Adrenal gland (tissue), 12 donors: ENCODE results near the gene HAPLN1. TPM values are rescaled to one million over a fixed set of nuclear protein-coding genes. Genes with fewer than 3 reads are reported as not detected.

Source experiments
- DNase-seq, 7 donors: peaks; one replicate each; pipeline ENCODE4 v3.0.0-alpha.2; 2019 to 2020
- H3K27ac ChIP-seq, 5 donors: fragments of 200-600 bp; sonication (generic) in 4 of 5; 1 replicate in 3 of 5; 2 replicates in 2 of 5; pipeline versions ENCODE4 v1.5.1 to v1.8.0; 2016 to 2020; ENCODE audit warnings: mild to moderate bottlenecking in 1 of 5
- H3K27me3 ChIP-seq: fragments of 200-600 bp; 2 replicates; pipeline ENCODE4 v1.8.0; 2021
- H3K36me3 ChIP-seq, 2 donors: fragments of 200-600 bp; replicated peaks in 1 of 2; 1 replicate in 1 of 2; 2 replicates in 1 of 2; pipeline versions ENCODE4 v1.5.1 to v1.8.0; 2018 to 2022
- H3K4me1 ChIP-seq, 2 donors: fragments of 200-600 bp; replicated peaks in 1 of 2; 1 replicate in 1 of 2; 2 replicates in 1 of 2; pipeline versions ENCODE4 v1.5.1 to v1.8.0; 2018 to 2021
- H3K4me3 ChIP-seq, 4 donors: fragments of 200-600 bp; sonication (generic) in 3 of 4; one replicate each; pipeline ENCODE4 v1.5.1; 2016 to 2018
- H3K9me3 ChIP-seq, 3 donors: fragments of 200-600 bp; sonication (generic) in 1 of 3; replicated peaks in 1 of 3; 1 replicate in 2 of 3; 2 replicates in 1 of 3; pipeline versions ENCODE4 v1.5.1 to v1.8.0; 2016 to 2021
- POLR2A ChIP-seq, 2 donors: fragments of 450-650 bp; IDR thresholded peaks; one replicate each; pipeline ENCODE4 v1.6.1; 2017; ENCODE audit warnings: antibody characterized with exemption in 2 of 2, mild to moderate bottlenecking in 2 of 2, moderate library complexity in 1 of 2
- WGBS, 4 donors: extraction: QIAGEN DNeasy Blood & Tissue Kit in 2 of 4; methylation state at CpG; one replicate each; pipeline versions ENCODE4 v1.1.5 to v1.1.7; 2013 to 2017; 5-methylcytosine and 5-hydroxymethylcytosine counted together
- intact Hi-C, 2 donors: fragments of 100-400 bp; cut with DNase I; formaldehyde crosslinking; loops; one replicate each; pipeline versions ENCODE4 v1.14.1 to v1.15.0; 2022 to 2023
- polyA plus RNA-seq, 3 donors: library from polyadenylated mRNA; stranded (reverse); fragments of 200-250 nt in 2 of 3; fragments of 350-450 nt in 1 of 3; fragmentation: Illumina TruSeq in 1 of 3; extraction: RNeasy Lipid Tissue Mini Kit (QIAGEN cat#74804) in 1 of 3; gene quantifications; one replicate each; pipeline ENCODE4 v1.2.3, GENCODE V29; 2013 to 2014
- total RNA-seq, 9 donors: library from RNA; depleted of rRNA in 4 of 9; stranded (reverse); fragments of >200 nt in 4 of 9; fragments of 120-200 nt in 1 of 9; fragmentation: NEBNext Ultra II Directional in 1 of 9; extraction: Animal tissue kit (Norgen Biotek cat#: 25700) in 1 of 9; gene quantifications; one replicate each; pipeline versions ENCODE4 v1.1.0 to v1.2.4, GENCODE V29; 2013 to 2023
- TF ChIP-seq, protein P1 (sequence below), 6 experiments: fragments of 450-650 bp in 4 of 6; fragments of 200-600 bp in 2 of 6; sonication (generic) in 1 of 6; IDR thresholded peaks; 1 replicate in 5 of 6; 2 replicates in 1 of 6; pipeline versions ENCODE4 v1.5.1 to v1.8.0; 2016 to 2021; ENCODE audit warnings: antibody characterized with exemption in 6 of 6, mild to moderate bottlenecking in 2 of 6, moderate library complexity in 1 of 6
- donor health status: healthy with polysubstance abuse.
- donor health status: Bipolar disorder and iron deficiency.
- donor health status: DM: yes; HTN: yes; CAD: no.
- donor health status: DM: no; HTN: no; CAD: no.
- donor health status: DM: no; HTN: no; CAD: no.
- donor health status: DM: yes; HTN: yes; CAD: no.

HAPLN1 gene
- total and polyA plus RNA-seq, 12 donors: 0.11 TPM; not detected in 11

GRCh38 chr5:83686251-83686650, 34.4 kb downstream of the HAPLN1 start:
- peaks cover 4% of the 10 kb centered on the region for H3K27me3 ChIP-seq
- H3K4me3 ChIP-seq: no peak overlapping the region
- 80 to 92% (median 89%) methylated on average over 2 of the region's 2 CpGs for WGBS, 4 donors
- H3K9me3 ChIP-seq: no peaks in the 10 kb centered on the region
- no peaks in the 10 kb centered on the region for H3K4me1 ChIP-seq
- no peak for DNase-seq
- H3K27ac ChIP-seq: no peak overlapping the region
- intact Hi-C loops: no loop called here
- no peaks in the 10 kb centered on the region for H3K36me3 ChIP-seq
- no peak for TF ChIP-seq POLR2A (IDR thresholded peaks at IDR 0.05)

GRCh38 chr5:83683836-83684235, 36.8 kb downstream of the HAPLN1 start:
- Histone ChIP-seq H3K27ac (no peak overlapping the region), H3K27me3 (peaks cover 9% of the 10 kb centered on the region), H3K4me3 (no peak overlapping the region), H3K4me1 (no peaks in the 10 kb centered on the region), H3K36me3 (no peaks in the 10 kb centered on the region), H3K9me3 (no peaks in the 10 kb centered on the region)
- WGBS, 4 donors: 66 to 88% (median 74%) methylated on average over 2 of the region's 2 CpGs
- TF ChIP-seq, protein P1, sequence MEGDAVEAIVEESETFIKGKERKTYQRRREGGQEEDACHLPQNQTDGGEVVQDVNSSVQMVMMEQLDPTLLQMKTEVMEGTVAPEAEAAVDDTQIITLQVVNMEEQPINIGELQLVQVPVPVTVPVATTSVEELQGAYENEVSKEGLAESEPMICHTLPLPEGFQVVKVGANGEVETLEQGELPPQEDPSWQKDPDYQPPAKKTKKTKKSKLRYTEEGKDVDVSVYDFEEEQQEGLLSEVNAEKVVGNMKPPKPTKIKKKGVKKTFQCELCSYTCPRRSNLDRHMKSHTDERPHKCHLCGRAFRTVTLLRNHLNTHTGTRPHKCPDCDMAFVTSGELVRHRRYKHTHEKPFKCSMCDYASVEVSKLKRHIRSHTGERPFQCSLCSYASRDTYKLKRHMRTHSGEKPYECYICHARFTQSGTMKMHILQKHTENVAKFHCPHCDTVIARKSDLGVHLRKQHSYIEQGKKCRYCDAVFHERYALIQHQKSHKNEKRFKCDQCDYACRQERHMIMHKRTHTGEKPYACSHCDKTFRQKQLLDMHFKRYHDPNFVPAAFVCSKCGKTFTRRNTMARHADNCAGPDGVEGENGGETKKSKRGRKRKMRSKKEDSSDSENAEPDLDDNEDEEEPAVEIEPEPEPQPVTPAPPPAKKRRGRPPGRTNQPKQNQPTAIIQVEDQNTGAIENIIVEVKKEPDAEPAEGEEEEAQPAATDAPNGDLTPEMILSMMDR (IDR thresholded peaks at IDR 0.05): no peak
- no peak for TF ChIP-seq POLR2A (IDR thresholded peaks at IDR 0.05)
- DNase-seq: no peak
- intact Hi-C loops: no loop called here

DNA sequence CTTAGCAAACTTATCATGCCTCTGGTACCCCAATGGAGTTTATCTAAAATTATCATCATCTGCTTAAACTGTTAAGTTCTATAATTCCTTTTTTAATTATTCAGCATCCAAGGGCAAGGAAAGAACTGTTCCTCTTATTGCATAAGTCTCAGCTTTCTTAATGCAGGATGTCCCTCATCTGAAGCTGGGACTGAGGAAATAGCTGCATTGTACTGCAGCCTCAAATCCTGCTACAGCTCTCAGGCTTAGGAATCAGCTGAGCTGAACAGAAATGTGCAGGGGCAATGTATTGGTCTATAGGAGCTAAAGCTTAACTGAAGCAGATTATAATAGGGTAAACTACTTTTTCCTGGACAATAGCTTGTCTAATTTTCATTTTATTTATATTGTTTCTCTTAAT, 48.0 kb downstream of the HAPLN1 start:
- no peak for TF ChIP-seq POLR2A (IDR thresholded peaks at IDR 0.05)
- TF ChIP-seq, protein P1 (IDR thresholded peaks at IDR 0.05): no peak
- intact Hi-C loops: no loop called here
- no peak for DNase-seq
- Histone ChIP-seq H3K36me3 (no peaks in the 10 kb centered on the region), H3K27ac (no peak overlapping the region), H3K4me1 (no peaks in the 10 kb centered on the region), H3K27me3 (peaks cover 6% of the 10 kb centered on the region), H3K4me3 (no peak overlapping the region), H3K9me3 (no peaks in the 10 kb centered on the region)

DNA sequence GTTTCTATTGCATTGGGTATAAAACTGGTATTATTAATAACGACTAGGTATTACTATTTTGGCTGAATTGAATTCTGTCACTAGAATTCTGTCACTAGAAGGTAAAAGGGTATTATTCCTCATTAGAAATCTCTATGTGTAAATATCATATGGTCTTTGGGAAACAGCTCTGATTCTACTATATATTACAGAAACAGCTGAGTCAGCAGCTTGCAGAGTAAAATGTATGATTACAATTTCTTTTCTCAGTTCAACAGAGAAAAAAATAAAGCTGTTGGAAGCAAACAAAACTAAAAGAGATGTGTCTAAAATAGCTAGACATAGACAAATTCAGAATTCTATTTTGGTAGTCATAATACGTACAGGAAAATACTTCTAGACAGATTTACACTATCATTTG, 48.5 kb downstream of the HAPLN1 start:
- 39 to 48% (median 43%) methylated on average over 2 of the region's 2 CpGs for WGBS, 4 donors

DNA sequence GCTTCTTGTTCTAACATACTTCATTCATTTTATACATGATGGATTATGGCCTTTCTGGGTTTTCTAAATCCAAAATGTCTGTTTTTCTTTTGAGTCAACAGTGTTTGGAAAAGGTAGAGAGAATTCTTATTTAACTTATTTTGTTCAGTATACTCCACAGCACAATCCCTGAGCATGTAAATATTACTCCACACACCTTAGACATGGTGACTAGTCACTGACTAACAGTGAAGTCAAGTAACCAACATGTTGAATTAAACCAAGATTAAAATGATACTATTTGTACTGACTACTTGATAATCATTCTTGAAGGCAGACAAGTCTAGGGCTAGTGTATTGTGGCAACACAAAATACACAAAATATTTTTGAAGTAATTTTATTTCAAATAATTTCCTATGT, 55.0 kb downstream of the HAPLN1 start:
- TF ChIP-seq, protein P1 (IDR thresholded peaks at IDR 0.05): no peak
- no peak for TF ChIP-seq POLR2A (IDR thresholded peaks at IDR 0.05)
- intact Hi-C loops: no loop called here
- H3K4me1 ChIP-seq: no peaks in the 10 kb centered on the region
- no peak overlapping the region for H3K27ac ChIP-seq
- H3K4me3 ChIP-seq: no peak overlapping the region
- no peaks in the 10 kb centered on the region for H3K36me3 ChIP-seq
- no peak for DNase-seq
- peaks cover 6% of the 10 kb centered on the region for H3K27me3 ChIP-seq
- H3K9me3 ChIP-seq: no peaks in the 10 kb centered on the region

More for the DNA sequence above, 48.5 kb downstream of the HAPLN1 start:
- TF ChIP-seq, protein P1 (IDR thresholded peaks at IDR 0.05): no peak
- no peak for TF ChIP-seq POLR2A (IDR thresholded peaks at IDR 0.05)
- Histone ChIP-seq H3K27ac (no peak overlapping the region), H3K4me1 (no peaks in the 10 kb centered on the region), H3K27me3 (peaks cover 6% of the 10 kb centered on the region), H3K4me3 (no peak overlapping the region), H3K36me3 (no peaks in the 10 kb centered on the region), H3K9me3 (no peaks in the 10 kb centered on the region)
- DNase-seq: no peak
- intact Hi-C loops: no loop called here
